H1 (cell line): ENCODE measurements around the gene GCNA. TPM values are rescaled to one million over a fixed set of nuclear protein-coding genes. Genes with fewer than 3 reads are reported as not detected.
A peak's percentile ranks its signal among the peaks of the same experiment; 100 is the strongest.

Experiments used
- CTCF ChIA-PET: fragments of 300-600 bp; sonication (Branson Sonifier 250); formaldehyde crosslinking; loops from one replicate; lab custom pipeline; 2021; ENCODE audit not compliant: partially characterized antibody; lab: Charles Lee
- POLR2A ChIA-PET: fragments of 300-600 bp; sonication (Branson Sonifier 250); formaldehyde crosslinking; loops from one replicate; lab custom pipeline; 2021; ENCODE audit warnings: inconsistent platforms; ENCODE audit not compliant: partially characterized antibody; lab: Charles Lee
- DNase-seq, 2 experiments: peaks; one replicate each; pipeline versions ENCODE4 v3.0.0 to v3.0.0-alpha.2; 2010 to 2022; ENCODE audit warnings: low spot score in 2 of 2, low read depth in 1 of 2, mixed read lengths in 1 of 2
- FAIRE-seq: peaks from 2 replicates; lab custom pipeline; 2011; peaks lifted over from hg19 to GRCh38; lab: Jason Lieb, UNC
- H2AFZ ChIP-seq: 2 replicates; pipeline ENCODE4 v1.8.1; 2012; ENCODE audit warnings: low read length, inconsistent platforms
- H2AK5ac ChIP-seq: 2 replicates; pipeline ENCODE4 v1.6.1; 2013; ENCODE audit warnings: low read depth, low read length
- H2BK120ac ChIP-seq: replicated peaks from 2 replicates; pipeline ENCODE3; 2013; ENCODE audit warnings: low read depth, low read length, inconsistent platforms
- H2BK12ac ChIP-seq: 2 replicates; pipeline ENCODE4 v1.6.1; 2013; ENCODE audit warnings: low read depth, low read length
- H2BK15ac ChIP-seq: 2 replicates; pipeline ENCODE4 v1.6.1; 2013; ENCODE audit warnings: low read length
- H2BK20ac ChIP-seq: 2 replicates; pipeline ENCODE4 v1.6.1; 2013; ENCODE audit warnings: low read length
- H2BK5ac ChIP-seq: 2 replicates; pipeline ENCODE4 v1.6.1; 2013; ENCODE audit warnings: low read depth, low read length
- H3K14ac ChIP-seq: 2 replicates; pipeline ENCODE4 v1.6.1; 2013; ENCODE audit warnings: inconsistent platforms; ENCODE audit not compliant: insufficient read length
- H3K18ac ChIP-seq: 2 replicates; pipeline ENCODE4 v1.6.1; 2013; ENCODE audit warnings: low read length; ENCODE audit errors: extremely low read depth
- H3K23ac ChIP-seq: 2 replicates; pipeline ENCODE4 v1.6.1; 2013; ENCODE audit warnings: inconsistent platforms; ENCODE audit not compliant: insufficient read length
- H3K23me2 ChIP-seq: 2 replicates; pipeline ENCODE4 v1.6.1; 2013; ENCODE audit warnings: low read depth, low read length
- H3K27ac ChIP-seq: 2 replicates; pipeline ENCODE4 v1.6.1; 2011; ENCODE audit warnings: low read depth, low read length, inconsistent platforms
- H3K27me3 ChIP-seq, 4 experiments: replicated peaks in 1 of 4; 1 replicate in 1 of 4; 2 replicates in 3 of 4; pipeline versions ENCODE4 v1.6.1 to v1.8.1; 2011 to 2013; ENCODE audit warnings: low read length in 3 of 4, mild to moderate bottlenecking in 3 of 4, inconsistent platforms in 2 of 4, mixed read lengths in 2 of 4, moderate library complexity in 1 of 4; ENCODE audit not compliant: control insufficient read depth in 3 of 4, insufficient read depth in 3 of 4; ENCODE audit errors: extremely low read depth in 1 of 4
- H3K36me3 ChIP-seq, 4 experiments: 2 replicates each; pipeline versions ENCODE4 v1.6.1 to v1.8.1; 2011 to 2013; ENCODE audit warnings: mild to moderate bottlenecking in 4 of 4, low read length in 3 of 4, moderate library complexity in 2 of 4, control low read depth in 1 of 4, inconsistent platforms in 1 of 4; ENCODE audit not compliant: insufficient read depth in 4 of 4, control insufficient read depth in 2 of 4
- H3K4ac ChIP-seq: replicated peaks from 2 replicates; pipeline ENCODE3; 2013; ENCODE audit warnings: low read length, low read depth, mixed read lengths, inconsistent platforms; ENCODE audit not compliant: insufficient read length
- H3K4me1 ChIP-seq, 4 experiments: replicated peaks in 1 of 4; 1 replicate in 1 of 4; 2 replicates in 3 of 4; pipeline versions ENCODE4 v1.6.1 to v1.8.1; 2011 to 2013; ENCODE audit warnings: low read length in 3 of 4, inconsistent platforms in 2 of 4, mixed read lengths in 1 of 4; ENCODE audit not compliant: insufficient read depth in 4 of 4, control insufficient read depth in 3 of 4
- H3K4me2 ChIP-seq, 2 experiments: 2 replicates each; pipeline versions ENCODE4 v1.6.1 to v1.8.1; 2011 to 2013; ENCODE audit warnings: low read depth in 2 of 2, low read length in 2 of 2, control low read depth in 1 of 2, inconsistent platforms in 1 of 2, mild to moderate bottlenecking in 1 of 2; ENCODE audit not compliant: insufficient read depth in 1 of 2
- H3K4me3 ChIP-seq, 4 experiments: fragments of 200-600, 300-600 bp in 1 of 4; sonication (generic), shearing (Covaris generic), sonication (Bioruptor Twin) in 1 of 4; 2 replicates each; pipeline versions ENCODE4 v1.5.1 to v1.8.1; 2011 to 2016; ENCODE audit warnings: low read length in 4 of 4, low read depth in 3 of 4, control low read depth in 2 of 4, inconsistent platforms in 2 of 4, mild to moderate bottlenecking in 2 of 4, mixed read lengths in 1 of 4, moderate library complexity in 1 of 4; ENCODE audit not compliant: insufficient read depth in 2 of 4; ENCODE audit errors: extremely low read depth in 1 of 4
- H3K56ac ChIP-seq: replicated peaks from 2 replicates; pipeline ENCODE3; 2013; ENCODE audit warnings: low read depth, mild to moderate bottlenecking, mixed read lengths, low read length, inconsistent platforms; ENCODE audit not compliant: insufficient read length
- H3K79me1 ChIP-seq: 2 replicates; pipeline ENCODE4 v1.6.1; 2013; ENCODE audit warnings: low read depth, low read length, control low read depth
- H3K79me2 ChIP-seq, 2 experiments: 2 replicates each; pipeline versions ENCODE4 v1.6.1 to v1.8.1; 2012 to 2013; ENCODE audit warnings: low read length in 2 of 2, mild to moderate bottlenecking in 2 of 2, inconsistent platforms in 1 of 2; ENCODE audit not compliant: insufficient read depth in 2 of 2, control insufficient read depth in 1 of 2
- H3K9ac ChIP-seq, 4 experiments: replicated peaks in 1 of 4; 1 replicate in 1 of 4; 2 replicates in 3 of 4; pipeline versions ENCODE4 v1.6.1 to v1.8.1; 2011 to 2013; ENCODE audit warnings: low read depth in 3 of 4, low read length in 3 of 4, control low read depth in 2 of 4, mild to moderate bottlenecking in 2 of 4, moderate library complexity in 2 of 4, inconsistent platforms in 1 of 4; ENCODE audit errors: extremely low read depth in 1 of 4
- H3K9me3 ChIP-seq, 2 experiments: 2 replicates each; pipeline versions ENCODE4 v1.6.1 to v1.8.1; 2012 to 2013; ENCODE audit warnings: mild to moderate bottlenecking in 2 of 2, moderate library complexity in 2 of 2, control low read depth in 1 of 2, inconsistent platforms in 1 of 2, low read depth in 1 of 2, low read length in 1 of 2, mixed read lengths in 1 of 2; ENCODE audit not compliant: insufficient read depth in 2 of 2
- H4K20me1 ChIP-seq, 2 experiments: replicated peaks in 1 of 2; 2 replicates each; pipeline versions ENCODE3 to v1.8.1; 2011 to 2013; ENCODE audit warnings: inconsistent platforms in 2 of 2, low read length in 2 of 2, mild to moderate bottlenecking in 1 of 2; ENCODE audit not compliant: insufficient read depth in 2 of 2, control insufficient read depth in 1 of 2
- H4K5ac ChIP-seq: 2 replicates; pipeline ENCODE4 v1.6.1; 2013; ENCODE audit warnings: low read length, low read depth, mixed read lengths, inconsistent platforms; ENCODE audit not compliant: insufficient read length
- H4K8ac ChIP-seq: 2 replicates; pipeline ENCODE4 v1.8.0; 2013; ENCODE audit warnings: mild to moderate bottlenecking, moderate library complexity, low read length, inconsistent platforms; ENCODE audit not compliant: insufficient read depth; ENCODE audit errors: extremely low read depth
- H4K91ac ChIP-seq: replicated peaks from 2 replicates; pipeline ENCODE3; 2013; ENCODE audit warnings: low read length, mixed read lengths, inconsistent platforms; ENCODE audit not compliant: insufficient read length
- CTCF ChIP-seq, 3 experiments: IDR thresholded peaks; 1 replicate in 2 of 3; 2 replicates in 1 of 3; pipeline versions ENCODE4 v1.5.1 to v1.6.1; 2011; ENCODE audit warnings: low read length in 3 of 3, mild to moderate bottlenecking in 3 of 3, inconsistent platforms in 2 of 3, low read depth in 1 of 3, moderate library complexity in 1 of 3; ENCODE audit not compliant: insufficient read depth in 1 of 3; ENCODE audit errors: control extremely low read depth in 1 of 3
- MAFK ChIP-seq: IDR thresholded peaks from 2 replicates; pipeline ENCODE4 v1.6.1; 2012; ENCODE audit warnings: low read depth, mild to moderate bottlenecking, improper control_type of control experiment, low read length
- WGBS, 2 experiments: shearing (Covaris generic) in 1 of 2; methylation state at CpG; one replicate each; pipeline versions ENCODE4 v1.1.6 to v1.1.7; 2013 to 2015; ENCODE audit warnings: low lambda C conversion rate in 2 of 2, mixed read lengths in 2 of 2, inconsistent platforms in 1 of 2, low coverage in 1 of 2, missing lambda C conversion rate in 1 of 2; ENCODE audit not compliant: insufficient replicate concordance in 2 of 2, insufficient coverage in 1 of 2, insufficient read length in 1 of 2; ENCODE audit errors: extremely low coverage in 1 of 2, missing lambda C conversion rate in 1 of 2; 5-methylcytosine and 5-hydroxymethylcytosine counted together
- polyA plus RNA-seq, 7 experiments: library from polyadenylated mRNA; depleted of rRNA in 3 of 7; stranded (reverse) in 5 of 7; unstranded in 2 of 7; fragments of >200 nt in 5 of 7; fragments of 200-250 nt in 2 of 7; gene quantifications; 1 replicate in 5 of 7; 2 replicates in 1 of 7; 4 replicates in 1 of 7; pipeline versions ENCODE4 v1.2.1 to v1.2.3, GENCODE V29; 2011 to 2013; ENCODE audit warnings: missing spikeins in 2 of 7, mixed read lengths in 2 of 7
- total RNA-seq: library from RNA; stranded (reverse); fragmentation: NEBNext Ultra II Directional; extraction: Animal tissue kit (Norgen Biotek cat#: 25700); gene quantifications from 2 replicates; pipeline ENCODE4 v1.2.1, GENCODE V29; 2021

Gene GCNA
- total and polyA plus RNA-seq, 2 of the 8 experiments (the other 6 are each of a cell fraction or from before 2014, with no cell fraction given) = 0.41 to 0.95 TPM

GRCh38 chrX:71616672-71617529 lies 38.7 kb downstream of the GCNA start:
- Histone ChIP-seq H2BK12ac (no peak overlapping the region), H3K14ac (no peak overlapping the region), H2AK5ac (no peak overlapping the region), H3K79me2 (no peaks in the 10 kb centered on the region), H3K4me2 (no peak overlapping the region), H3K36me3 (peaks cover 0 to 3% (median 0%) of the 10 kb centered on the region in 4 experiments; a peak in 1 of 8 replicates), H3K27ac (no peak overlapping the region), H4K5ac (no peak overlapping the region), H3K56ac (no peak overlapping the region), H3K18ac (no peak overlapping the region), H3K27me3 (no peaks in the 10 kb centered on the region), H4K8ac (no peak overlapping the region; the same call in 1 of the 2 replicates)
- POLR2A ChIA-PET = no interaction called here
- TF ChIP-seq MAFK (no peak), CTCF (IDR thresholded peaks at IDR 0.05; ENCODE audit: control extremely low read depth in 1 of 3, insufficient read depth in 1 of 3, low read depth in 1 of 3, low read length in 3 of 3) (peak in 1 of 3 experiments; percentile 29; a peak in 2 of 4 replicates)
- TF ChIP-seq, all 59 proteins: peak for 1
- DNase-seq (no peak), FAIRE-seq (no peak)
- Histone ChIP-seq H3K4me3 (no peak overlapping the region), H4K20me1 (no peaks in the 10 kb centered on the region), H4K91ac (no peak overlapping the region), H2BK20ac (no peak overlapping the region), H3K9me3 (no peaks in the 10 kb centered on the region), H3K4me1 (peaks cover 0 to 3% (median 0%) of the 10 kb centered on the region in 4 experiments; a peak in 1 of 7 replicates), H2AFZ (no peak overlapping the region), H2BK5ac (no peak overlapping the region), H3K23ac (no peak overlapping the region), H3K9ac (no peak overlapping the region), H3K79me1 (no peaks in the 10 kb centered on the region), H2BK120ac (no peak overlapping the region), H2BK15ac (no peak overlapping the region), H3K23me2 (no peaks in the 10 kb centered on the region), H3K4ac (no peak overlapping the region)
- 88% methylated on average over 14 of the region's 43 CpGs; no CpG with 5 or more reads in 1 of the 2 experiments for WGBS, 2 experiments
- CTCF ChIA-PET = interaction anchor here (0.6 kb wide), 1 partner anchor 32 kb away, joined by 3 read pairs; no protein-coding TSS in a partner anchor
